GOT3 (cell line): ENCODE data around the gene DDX23.
"Not testable (repeated sequence)": the region's sequence is repeated elsewhere in the genome, so short reads cannot be mapped to it uniquely, and the experiment has no call there.

Source experiments
- DNase-seq: peaks from one replicate; lab custom pipeline; 2025; ENCODE audit warnings: mixed read lengths; lab: John Stamatoyannopoulos, UW

DDX23 gene

DNA sequence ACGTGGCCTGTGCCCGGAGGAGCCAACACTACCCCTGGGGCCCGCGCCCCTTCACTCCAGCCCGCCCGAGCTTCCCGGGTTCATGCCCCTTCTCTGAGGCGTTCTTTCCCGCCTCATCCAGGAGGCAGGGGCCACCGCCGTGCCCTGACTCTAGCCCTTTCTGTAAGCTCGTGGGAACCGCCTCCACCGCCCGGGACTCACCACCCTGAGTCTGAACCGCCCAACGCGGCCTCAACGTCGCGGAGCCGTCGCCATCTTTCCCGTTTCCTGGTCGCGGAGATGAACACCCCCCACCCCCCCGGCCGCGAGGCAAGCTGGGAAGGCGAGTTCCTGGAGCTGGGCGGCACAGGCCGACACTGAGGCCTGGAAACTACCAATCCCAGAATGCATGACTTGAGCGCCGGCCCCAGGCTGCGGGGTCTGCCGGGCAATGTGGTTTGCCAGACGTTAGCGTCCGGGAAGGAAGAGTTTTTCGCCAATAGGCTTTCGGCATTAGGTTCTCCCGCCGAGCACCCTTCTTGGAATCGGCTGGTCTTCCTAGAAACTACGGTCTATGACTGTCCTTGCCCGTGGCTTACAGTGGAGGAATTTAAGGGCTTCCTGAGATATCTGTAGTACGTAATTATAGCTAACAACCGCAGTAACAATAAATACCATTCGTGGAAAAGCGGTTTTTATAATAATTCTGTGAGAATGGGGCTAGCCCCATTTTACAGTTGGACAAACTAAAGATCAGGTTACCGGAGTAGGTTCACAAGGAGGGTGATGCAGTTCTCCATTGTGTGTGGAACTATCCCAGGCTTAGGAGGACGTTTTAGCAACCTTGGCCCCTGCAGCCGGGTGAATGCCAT, at the start of gene DDX23:
DDX23 (minus strand) TSS at position 281 of the 851 bp plus-strand sequence. CDS start 6,381 bp downstream, outside the sequence.
- DNase-seq = peak; percentile 86

DNA sequence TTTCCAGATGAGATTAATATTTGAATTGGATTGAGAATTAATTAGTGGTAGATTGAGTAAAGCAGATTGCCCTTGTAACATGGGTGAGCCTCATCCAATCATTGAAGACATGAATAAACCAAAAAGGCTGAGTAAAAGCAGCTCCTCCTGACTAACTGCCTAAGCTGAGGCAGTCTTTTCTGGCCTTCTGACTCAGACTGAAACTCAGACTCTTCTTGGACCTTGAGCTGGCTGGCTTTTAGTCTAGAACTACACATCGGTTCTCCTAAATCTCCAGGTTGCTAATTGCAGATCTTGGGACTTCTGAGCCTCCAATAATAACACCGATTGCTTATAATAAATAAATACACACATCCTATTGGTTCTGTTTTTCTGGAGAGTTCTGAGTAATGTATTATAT, 49.3 kb upstream of the DDX23 start:
- no peak for DNase-seq

DNA sequence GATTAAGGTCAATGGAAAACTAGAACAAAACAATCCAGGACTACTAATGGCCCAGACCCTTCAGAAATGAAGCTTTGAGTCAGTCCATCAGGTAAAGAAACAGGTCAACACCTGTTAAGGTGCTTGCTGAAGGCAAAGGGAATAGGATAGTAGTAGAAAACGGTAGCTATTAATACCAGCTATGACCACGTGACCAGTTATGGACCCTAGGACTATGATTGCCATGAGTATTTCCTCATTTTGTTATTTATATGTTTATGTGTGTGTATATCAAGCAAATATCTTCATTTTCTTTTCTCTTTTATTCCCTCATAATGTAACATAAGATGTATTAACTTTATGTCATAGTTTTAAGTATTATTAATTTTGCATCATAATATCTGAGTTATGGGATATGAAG, 47.7 kb upstream of the DDX23 start:
- DNase-seq = no peak

DNA sequence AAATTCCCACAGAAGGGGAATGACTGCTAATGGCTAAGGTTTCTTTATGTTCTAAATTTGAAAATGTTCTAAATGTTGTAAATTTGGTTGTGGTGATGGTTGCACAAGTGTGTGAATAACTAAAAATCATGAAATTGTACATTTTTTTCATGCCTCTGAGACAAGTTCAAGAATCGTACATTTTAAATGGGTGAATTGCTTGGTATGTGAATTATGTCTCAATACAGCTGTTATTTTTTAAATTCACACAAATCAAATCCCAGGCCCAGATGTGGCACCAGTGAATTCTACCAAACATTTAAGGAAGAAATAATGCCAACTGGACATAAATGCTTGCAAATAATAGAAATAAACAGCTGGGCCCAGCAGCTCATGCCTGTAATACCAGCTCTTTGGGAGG, 42.3 kb upstream of the DDX23 start:
- DNase-seq = no peak

DNA sequence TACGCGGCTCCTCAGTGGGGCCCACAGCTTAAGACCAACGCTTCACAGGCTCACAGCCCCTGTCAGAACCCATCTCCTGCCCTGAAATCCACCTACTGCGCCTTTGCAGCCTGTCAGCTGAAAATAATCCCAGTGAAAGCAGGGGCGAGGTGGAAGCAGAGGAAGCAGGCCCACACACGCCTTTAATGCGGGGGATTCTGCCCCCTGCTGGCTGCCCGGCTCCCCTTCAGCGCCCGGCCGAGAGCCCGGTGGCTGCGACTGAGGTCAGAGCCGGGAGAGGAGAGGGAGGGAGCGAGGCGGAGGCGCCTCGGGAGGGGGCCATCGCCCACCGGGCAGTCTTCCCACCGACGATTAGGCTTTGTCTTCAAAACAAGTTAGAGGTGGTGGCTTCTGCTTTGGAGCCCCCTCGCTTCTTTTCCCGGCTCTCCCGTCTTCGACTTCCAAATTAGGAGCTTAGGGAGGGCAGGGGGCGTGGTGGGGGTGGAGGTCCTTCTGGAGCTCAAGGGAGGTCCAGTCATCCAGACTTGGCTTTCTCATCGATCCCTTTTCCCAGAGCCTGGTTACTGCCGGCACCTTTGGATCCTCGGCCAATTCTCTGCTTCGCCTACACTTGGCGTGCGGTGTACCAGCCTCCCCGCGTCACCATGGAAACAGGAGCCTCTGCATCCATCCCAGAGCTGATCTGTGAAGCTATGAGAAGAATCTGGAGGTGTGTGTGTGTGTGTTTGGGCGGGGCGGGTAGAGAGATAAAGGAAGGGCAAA, 38.9 kb upstream of the DDX23 start:
- peak; percentile 27 for DNase-seq

DNA sequence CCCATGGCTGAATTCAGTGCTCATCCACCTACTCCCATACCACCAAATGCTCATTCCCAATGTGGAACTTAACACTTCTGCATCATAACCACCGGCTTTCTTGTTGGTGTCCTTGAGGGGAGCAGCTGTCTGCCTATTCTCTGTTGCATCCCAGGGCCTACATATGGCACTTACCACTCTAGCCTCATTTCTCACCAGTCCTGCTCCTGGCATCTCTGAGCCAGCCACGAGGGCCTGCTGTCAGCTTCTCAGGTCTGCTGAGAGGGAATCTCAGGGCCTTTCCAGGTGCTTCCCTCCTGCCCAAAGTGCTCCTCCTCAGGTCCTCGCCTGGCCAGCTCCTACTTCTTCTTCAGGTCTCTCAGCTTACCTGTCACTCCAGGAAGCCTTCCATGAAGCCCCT, 37.7 kb upstream of the DDX23 start:
- DNase-seq = no peak

DNA sequence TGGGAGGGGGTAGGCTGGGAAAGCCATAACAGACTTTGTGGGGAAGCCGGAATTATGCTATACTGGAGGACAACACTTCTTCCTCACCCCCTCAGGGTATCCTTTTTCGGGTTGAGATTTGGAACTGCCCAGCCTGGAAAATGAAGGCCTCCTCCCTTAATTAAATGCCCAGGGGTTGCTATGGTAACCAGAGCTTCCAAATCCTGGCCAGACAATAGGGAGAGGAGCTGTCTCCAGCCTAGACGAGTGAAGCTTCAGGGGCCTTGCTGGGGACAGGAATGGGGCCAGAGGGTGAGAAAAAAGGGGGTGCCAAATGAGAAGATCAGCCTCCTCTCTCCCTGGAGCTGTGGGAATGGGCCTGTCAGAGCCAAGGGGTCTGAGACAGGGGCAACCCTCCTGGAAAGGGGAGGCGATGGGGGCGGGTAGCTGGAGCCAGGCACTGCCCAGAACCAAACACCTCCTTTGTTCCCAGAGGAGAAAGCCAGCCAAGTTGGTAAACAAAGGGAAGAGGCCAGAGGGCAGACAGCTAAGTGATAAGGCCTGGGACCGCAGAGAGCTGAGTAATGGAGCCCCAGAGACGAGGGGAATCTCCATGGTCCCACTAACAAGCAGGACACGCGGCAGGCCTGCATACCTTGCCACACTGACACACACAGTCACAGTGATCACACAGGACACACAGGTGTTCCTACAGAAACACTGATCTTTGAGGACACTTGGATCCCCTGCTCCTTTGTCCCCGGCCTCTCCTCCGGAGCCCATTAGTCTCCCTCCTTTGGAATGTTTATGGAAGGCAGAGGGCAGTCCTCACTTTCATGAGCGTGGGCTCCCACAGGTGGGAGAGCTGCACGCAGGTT, 31.6 kb upstream of the DDX23 start:
- no peak for DNase-seq

DNA sequence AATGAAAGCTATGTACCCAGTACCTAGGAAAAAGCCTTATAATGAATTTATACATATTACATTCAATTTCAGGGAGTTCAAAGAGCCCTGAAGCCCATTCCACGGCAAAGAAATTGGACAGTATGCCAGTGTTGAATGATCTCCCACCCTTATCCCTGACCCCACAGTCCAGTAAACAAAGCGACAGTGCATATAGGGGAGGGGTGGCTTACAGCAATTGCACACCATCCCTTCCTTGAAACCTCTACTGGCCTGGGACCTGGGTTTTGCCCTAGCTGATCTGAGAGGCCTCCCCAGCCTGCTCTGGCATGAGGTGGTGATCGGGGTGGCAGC, 31.0 kb upstream of the DDX23 start:
- no peak for DNase-seq

DNA sequence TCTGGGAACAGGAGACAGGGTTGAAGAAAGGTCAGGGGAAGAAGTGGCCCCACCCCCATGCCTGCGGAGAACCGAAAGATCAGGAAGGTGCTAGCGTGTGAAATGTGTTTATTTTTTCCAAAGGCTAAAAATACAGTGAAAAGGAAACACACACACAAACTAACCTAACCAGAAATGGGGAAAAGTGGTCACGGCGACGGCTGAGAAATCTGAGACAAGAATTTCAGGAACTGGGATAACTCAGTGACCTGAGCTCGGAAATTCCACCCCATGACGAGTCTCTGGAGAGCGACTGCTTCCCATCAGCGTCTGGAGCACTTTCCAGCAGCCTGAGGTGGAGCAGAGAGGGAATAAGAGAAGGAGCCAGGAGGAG, 30.3 kb upstream of the DDX23 start:
- no peak for DNase-seq

DNA sequence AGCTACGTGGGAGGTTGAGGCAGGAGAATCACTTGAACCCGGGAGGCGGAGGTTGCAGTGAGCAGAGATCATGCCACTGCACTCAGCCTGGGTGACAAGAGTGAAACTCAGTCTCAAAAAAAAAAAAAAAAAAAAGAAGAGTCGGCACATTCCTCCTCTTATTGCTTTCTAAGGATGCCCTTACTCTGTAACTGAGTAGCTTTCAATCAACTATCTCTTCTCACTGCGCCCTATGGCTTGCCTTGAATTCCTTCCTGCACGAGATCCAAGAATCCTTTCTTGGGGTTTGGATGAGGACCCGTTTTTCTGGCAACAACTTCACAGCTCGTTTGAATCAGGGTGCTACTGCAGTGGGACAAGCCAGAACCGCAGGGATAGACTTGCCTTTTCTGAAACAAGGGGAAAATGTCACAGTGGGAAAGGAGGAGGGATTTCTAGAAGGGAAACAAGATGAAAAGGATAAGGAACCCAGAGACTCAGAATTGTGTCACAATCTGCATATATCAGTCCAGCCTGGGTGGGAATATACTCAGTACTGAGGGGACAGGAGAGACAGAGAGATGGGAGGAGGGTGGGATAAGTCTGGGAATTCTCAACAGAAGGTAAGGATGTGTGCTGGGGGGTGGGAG, 29.8 kb upstream of the DDX23 start:
- no peak for DNase-seq

DNA sequence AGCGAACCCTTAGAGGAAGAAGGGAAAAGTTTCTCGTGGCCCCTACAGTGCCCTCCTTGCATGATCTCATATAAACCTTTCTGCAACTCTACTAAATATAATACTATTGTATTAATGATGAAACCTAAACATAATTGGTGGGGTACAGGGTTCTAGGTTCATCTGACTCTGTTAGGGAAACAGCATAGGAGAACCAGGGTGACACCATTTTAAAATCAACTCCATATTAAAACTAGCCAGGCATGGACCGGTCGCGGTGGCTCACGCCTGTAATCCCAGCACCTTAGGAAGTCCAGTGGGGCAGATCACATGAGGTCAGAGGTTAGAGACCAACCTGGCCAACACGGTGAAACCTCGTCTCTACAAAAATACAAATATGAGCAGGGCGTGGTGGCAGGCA, 28.7 kb upstream of the DDX23 start:
- no peak for DNase-seq

DNA sequence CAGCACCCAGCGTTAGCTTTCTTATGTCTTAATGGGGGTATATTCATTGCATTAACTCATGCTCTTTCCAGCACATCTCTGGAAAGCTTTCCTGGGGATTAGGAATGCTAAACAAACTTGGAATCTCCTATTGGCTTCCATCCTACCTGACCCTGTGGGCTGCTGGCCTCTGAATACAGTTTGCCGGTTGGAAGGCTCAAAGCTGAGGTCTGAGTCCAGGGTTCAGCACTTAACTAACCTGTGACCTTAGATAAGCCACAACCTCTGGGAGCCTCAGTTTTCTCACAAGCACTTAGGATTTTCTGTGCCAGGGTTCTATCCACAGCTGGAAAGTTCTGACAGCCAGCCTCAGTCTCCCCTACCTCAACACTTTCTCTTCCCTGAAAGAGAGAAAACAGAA, 26.6 kb upstream of the DDX23 start:
- no peak for DNase-seq

DNA sequence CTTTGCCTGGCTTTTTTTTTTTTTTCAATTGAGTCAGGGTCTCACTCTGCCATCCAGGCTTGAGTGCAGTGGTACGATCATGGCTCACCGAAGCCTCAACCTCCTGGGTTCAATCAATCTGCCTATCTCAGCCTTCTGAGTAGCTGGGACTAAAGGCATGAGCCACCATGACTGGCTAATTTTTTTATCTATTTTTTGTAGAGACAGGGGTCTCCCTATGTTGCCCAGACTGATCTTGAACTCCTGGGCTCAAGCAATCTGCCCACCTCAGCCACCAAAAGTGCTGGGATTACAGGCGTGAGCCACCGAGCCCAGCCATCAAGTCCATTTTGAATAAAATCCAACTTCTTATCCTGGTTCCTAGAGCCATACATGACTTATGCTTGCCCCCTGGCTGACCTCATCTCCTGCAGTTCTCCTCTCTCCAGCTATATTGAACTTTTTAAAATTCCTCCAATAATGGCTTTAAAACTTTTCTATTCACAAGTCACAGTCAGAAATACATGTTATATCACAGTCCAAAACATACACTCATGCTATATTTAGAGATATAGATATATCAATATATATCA, 24.1 kb upstream of the DDX23 start:
- no peak for DNase-seq

DNA sequence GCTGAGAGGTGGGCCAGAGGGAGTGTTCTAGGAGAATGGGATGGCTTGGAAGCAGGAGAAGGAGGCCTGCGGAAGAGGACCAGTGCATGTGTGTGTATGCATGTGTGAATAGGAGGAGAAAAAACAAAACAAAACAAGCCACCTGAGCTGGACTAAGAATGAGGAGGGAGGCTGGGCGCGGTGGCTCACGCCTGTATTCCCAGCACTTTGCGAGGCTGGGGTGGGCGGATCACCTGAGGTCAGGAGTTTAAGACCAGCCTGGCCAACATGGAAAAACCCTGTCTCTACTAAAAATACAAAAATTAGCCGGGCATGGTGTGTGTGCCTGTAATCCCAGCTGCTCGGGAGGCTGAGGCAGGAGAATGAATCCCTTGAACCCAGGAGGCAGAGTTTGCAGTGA, 21.6 kb upstream of the DDX23 start:
- DNase-seq = not testable (repeated sequence)

DNA sequence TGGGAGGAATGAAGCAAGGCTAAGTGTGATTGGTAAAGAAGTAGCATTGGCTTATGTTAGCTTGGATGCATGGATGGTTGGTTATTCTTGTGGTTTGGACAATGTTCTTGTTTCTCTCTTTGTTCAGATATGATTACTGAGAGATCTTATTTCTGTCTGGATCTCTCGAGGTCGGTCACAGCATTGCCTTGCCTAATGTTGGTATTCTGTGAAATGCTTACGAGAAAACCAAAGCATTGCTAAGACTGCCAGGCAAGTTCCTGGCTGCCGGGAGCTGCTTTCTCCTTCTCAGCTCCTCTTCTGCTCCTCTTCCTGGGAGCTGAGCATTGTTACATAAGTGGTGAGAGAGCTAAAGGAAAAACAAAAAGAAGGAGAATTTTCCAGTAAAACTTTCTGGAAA, 21.1 kb upstream of the DDX23 start:
- no peak for DNase-seq

DNA sequence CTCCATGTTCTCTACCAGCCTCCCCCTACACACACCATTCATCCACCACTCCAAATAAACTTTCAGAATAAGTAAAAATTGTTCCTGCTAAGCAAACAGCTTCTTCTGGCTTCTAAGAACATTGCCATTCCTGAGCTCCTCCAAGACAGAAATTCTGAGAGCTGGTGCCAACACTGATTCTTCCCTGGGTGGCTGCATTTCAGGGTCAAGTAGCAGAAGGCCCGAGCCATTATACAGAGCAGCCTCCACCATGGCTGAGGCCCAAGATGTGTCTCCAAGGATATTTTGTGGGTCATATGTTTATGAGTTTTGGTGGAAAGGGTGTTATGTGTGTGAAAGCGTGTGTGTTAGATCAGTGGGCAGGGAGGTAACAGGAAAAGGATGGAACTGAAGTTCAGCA, 17.2 kb upstream of the DDX23 start:
- no peak for DNase-seq

DNA sequence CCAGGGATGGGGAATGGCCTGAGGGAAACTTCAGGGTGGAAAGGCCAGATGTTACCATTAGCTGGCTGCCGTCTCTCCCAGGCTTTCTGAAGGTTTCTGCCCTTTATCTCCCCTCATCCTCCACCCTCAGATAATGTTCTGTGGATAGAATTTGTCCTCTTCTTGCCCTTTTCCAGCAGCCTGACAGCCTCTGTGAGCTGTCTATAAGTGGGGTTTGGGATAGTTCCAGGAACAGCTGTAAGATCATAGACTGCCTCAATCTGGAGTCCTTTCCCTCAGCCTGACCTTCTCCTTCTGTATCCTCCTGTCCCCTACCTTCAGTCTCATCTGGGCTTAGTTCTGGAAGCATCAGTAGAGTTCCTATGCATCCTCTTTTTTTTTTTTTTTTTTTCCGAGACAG, 16.5 kb upstream of the DDX23 start:
- no peak for DNase-seq

DNA sequence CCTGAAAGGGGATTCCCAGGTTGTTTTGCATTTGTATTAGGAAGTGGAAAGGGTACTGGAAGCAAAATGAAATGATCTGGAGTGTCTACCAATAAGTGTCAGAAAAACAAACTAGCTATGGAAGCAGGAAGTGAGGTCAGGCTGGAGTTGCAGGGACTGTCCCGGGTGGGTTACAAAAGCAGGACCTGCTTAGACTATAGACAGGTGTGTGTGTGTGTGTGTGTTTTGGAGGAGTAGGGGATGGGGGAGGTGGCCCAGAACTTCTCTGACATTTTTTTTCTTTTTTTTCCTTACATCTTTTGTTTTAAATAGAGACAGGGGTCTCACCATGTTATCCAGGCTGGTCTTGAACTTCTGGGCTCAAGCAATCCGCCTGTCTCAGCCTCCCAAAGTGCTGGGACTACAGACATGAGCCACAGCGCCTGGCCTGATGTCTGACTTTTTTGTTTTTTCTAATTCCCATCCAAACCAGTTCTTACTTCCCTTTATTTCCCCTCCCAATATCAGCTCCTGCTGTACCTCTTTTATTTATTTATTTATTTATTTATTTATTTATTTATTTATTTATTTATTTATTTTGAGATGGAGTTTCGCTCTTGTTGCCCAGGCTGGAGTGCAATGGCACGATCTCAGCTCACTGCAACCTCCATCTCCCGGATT, 14.2 kb upstream of the DDX23 start:
- DNase-seq = no peak

DNA sequence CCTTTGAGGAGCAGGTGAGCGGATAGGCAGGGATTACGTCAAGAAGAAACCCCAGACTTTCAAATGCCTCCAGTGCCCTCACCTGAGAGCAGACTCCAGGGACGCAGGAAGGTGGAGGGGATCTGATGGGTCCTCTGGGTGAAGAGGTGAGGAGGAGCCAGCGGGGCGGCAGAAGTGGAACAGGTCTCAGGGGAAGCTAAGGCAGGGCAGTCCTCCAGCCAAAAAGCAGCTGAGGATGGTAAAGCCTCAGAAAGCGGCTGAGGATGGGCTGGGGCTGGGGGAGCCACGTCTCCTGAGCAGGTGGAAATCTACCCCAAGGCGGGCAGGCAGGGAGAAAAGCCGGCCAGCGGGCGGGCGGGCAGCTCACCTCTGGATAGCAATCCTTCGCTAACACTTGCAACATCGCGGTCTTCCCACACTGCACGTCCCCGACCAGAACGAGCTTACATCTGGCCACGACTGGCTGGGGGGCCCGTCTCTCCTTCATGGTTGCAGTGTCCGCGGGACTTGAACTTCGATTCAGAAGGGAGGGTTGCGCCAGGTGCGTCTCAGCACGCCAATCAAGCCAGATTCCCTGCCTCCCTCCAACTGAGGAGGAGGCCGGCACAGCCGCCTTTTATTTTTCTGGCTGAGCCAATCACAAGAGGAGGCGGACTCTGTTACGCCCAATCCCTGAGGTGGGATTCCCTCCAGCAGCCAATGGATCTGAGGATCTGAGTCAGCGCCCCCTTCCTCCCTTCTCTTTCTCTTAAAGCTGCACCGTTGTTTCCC, 13.5 kb upstream of the DDX23 start, which contains the start of gene RND1:
RND1 (minus strand) TSS at position 590 of the 771 bp plus-strand sequence; CDS start at position 487, 103 bp downstream.
- DNase-seq = peak; percentile 40

DNA sequence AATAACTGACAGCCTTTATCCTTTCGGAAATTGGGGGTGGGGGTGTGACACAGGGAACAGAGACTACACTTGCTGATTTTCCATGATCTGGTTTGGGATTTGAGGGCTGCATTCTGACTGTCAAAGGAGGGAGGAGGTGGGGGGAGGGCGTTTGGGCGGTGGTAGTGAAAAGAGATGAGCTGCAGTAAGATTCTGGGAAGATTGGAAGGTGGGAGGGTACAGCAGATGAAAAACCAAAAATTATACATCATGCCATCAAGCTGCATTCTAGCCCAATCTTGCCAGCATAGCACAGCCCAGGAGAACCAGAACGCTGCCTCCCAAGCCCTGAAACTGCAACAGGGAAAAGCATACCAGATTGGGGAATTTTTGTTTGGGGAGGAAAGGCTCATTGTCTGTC, 11.3 kb upstream of the DDX23 start:
- no peak for DNase-seq
